ENCODE data around the gene GRIK5. TPM values are rescaled to one million over a fixed set of nuclear protein-coding genes. Genes with fewer than 3 reads are reported as not detected.
A peak's percentile ranks its signal among the peaks of the same experiment; 100 is the strongest.

Gene GRIK5
- total RNA-seq, 4 donors from 2014 or later = 0.08 to 1.1 (median 0.37) TPM

- H3K4me1 ChIP-seq = peaks cover 8 to 81% (median 36%) of the 10 kb centered on the region in 3 donors
- no peak for DNase-seq
- no peak overlapping the region for H3K4me3 ChIP-seq
- WGBS, 2 donors = 10 to 60% methylated on average over 2 to 3 of the region's 5 CpGs
- H3K9me3 ChIP-seq = no peaks in the 10 kb centered on the region
- intact Hi-C loops (cut with DNase I) = no loop called here
- no peaks in the 10 kb centered on the region for H3K36me3 ChIP-seq
- peaks cover 0 to 14% (median 0%) of the 10 kb centered on the region in 4 donors for H3K27me3 ChIP-seq
- no peak for TF ChIP-seq POLR2A (IDR thresholded peaks at IDR 0.05)
- TF ChIP-seq CTCF (IDR thresholded peaks at IDR 0.05) = peak; percentile 16 to 58 (median 44)
- H3K27ac ChIP-seq = peak overlapping the region in 3 of 4 donors; percentile 35 to 74 (median 66)
These were observed 22.3 kb upstream of the GRIK5 start for GRCh38 chr19:42092350-42092749.

- Histone ChIP-seq H3K27ac (peak overlapping the region in 3 of 4 donors; percentile 35 to 74 (median 66)), H3K4me1 (peaks cover 8 to 81% (median 36%) of the 10 kb centered on the region in 3 donors), H3K36me3 (no peaks in the 10 kb centered on the region), H3K9me3 (no peaks in the 10 kb centered on the region), H3K4me3 (peak overlapping the region in 1 of 4 donors; percentile 16), H3K27me3 (peaks cover 0 to 14% (median 0%) of the 10 kb centered on the region in 4 donors)
- intact Hi-C loops (cut with DNase I) = no loop called here
- TF ChIP-seq CTCF (IDR thresholded peaks at IDR 0.05) = no peak
- no peak for TF ChIP-seq POLR2A (IDR thresholded peaks at IDR 0.05)
- WGBS, 2 donors = 24% methylated on average over 4 of the region's 10 CpGs; no CpG with 5 or more reads in 1 of the 2 donors
- DNase-seq = no peak
These were observed 21.7 kb upstream of the GRIK5 start for GRCh38 chr19:42091742-42092141.

GRCh38 chr19:42091300-42091699 is 21.3 kb upstream of the GRIK5 start:
- peaks cover 0 to 10% (median 0%) of the 10 kb centered on the region in 4 donors for H3K27me3 ChIP-seq
- H3K36me3 ChIP-seq = no peaks in the 10 kb centered on the region
- H3K4me3 ChIP-seq = no peak overlapping the region
- no peaks in the 10 kb centered on the region for H3K9me3 ChIP-seq
- H3K4me1 ChIP-seq = peaks cover 8 to 78% (median 36%) of the 10 kb centered on the region in 3 donors
- DNase-seq = no peak
- WGBS, 2 donors = 80 to 93% methylated on average over 1 to 8 of the region's 13 CpGs
- H3K27ac ChIP-seq = peak overlapping the region in 1 of 4 donors; percentile 66
- intact Hi-C loops (cut with DNase I) = no loop called here
- TF ChIP-seq CTCF (IDR thresholded peaks at IDR 0.05) (no peak), POLR2A (IDR thresholded peaks at IDR 0.05) (no peak)

- WGBS, 2 donors = 22 to 51% methylated on average over 1 to 6 of the region's 9 CpGs
- Histone ChIP-seq H3K9me3 (no peaks in the 10 kb centered on the region), H3K27me3 (peaks cover 0 to 4% (median 0%) of the 10 kb centered on the region in 4 donors), H3K4me3 (no peak overlapping the region), H3K4me1 (peaks cover 8 to 72% (median 32%) of the 10 kb centered on the region in 3 donors), H3K36me3 (no peaks in the 10 kb centered on the region), H3K27ac (no peak overlapping the region)
- DNase-seq = no peak
- TF ChIP-seq CTCF (IDR thresholded peaks at IDR 0.05) (no peak), POLR2A (IDR thresholded peaks at IDR 0.05) (no peak)
- intact Hi-C loops (cut with DNase I) = no loop called here
These were observed 20.7 kb upstream of the GRIK5 start for GRCh38 chr19:42090672-42091071.

GRCh38 chr19:42089772-42090171 is 19.8 kb upstream of the GRIK5 start:
- no peak overlapping the region for H3K27ac ChIP-seq
- no peak overlapping the region for H3K4me3 ChIP-seq
- no peaks in the 10 kb centered on the region for H3K27me3 ChIP-seq
- peaks cover 8 to 63% (median 29%) of the 10 kb centered on the region in 3 donors for H3K4me1 ChIP-seq
- DNase-seq = no peak
- H3K36me3 ChIP-seq = no peaks in the 10 kb centered on the region
- intact Hi-C loops (cut with DNase I) = no loop called here
- no peak for TF ChIP-seq POLR2A (IDR thresholded peaks at IDR 0.05)
- TF ChIP-seq CTCF (IDR thresholded peaks at IDR 0.05) = no peak
- no peaks in the 10 kb centered on the region for H3K9me3 ChIP-seq
- 90 to 91% methylated on average over 7 to 13 of the region's 13 CpGs for WGBS, 2 donors

All from esophagus squamous epithelium (tissue), 5 donors.